Ishikawa (cell line): Measurements from ENCODE around the gene MPZ.

Experiments used
- CREB1 ChIP-seq: IDR thresholded peaks from 2 replicates; pipeline ENCODE4 v1.6.1; 2012; ENCODE audit warnings: low read depth
- EGR1 ChIP-seq: IDR thresholded peaks from 2 replicates; pipeline ENCODE4 v1.6.1; 2012
- EP300 ChIP-seq: IDR thresholded peaks from 2 replicates; pipeline ENCODE4 v1.6.1; 2012; ENCODE audit warnings: borderline replicate concordance
- FOXM1 ChIP-seq: IDR thresholded peaks from 2 replicates; pipeline ENCODE4 v1.6.1; 2012; ENCODE audit warnings: low read depth, borderline replicate concordance
- REST ChIP-seq: IDR thresholded peaks from 2 replicates; pipeline ENCODE4 v1.6.1; 2012; ENCODE audit warnings: low read depth, mild to moderate bottlenecking
- TAF1 ChIP-seq: IDR thresholded peaks from 2 replicates; pipeline ENCODE4 v1.6.1; 2012; ENCODE audit warnings: low read depth, mild to moderate bottlenecking
- TCF12 ChIP-seq: IDR thresholded peaks from 2 replicates; pipeline ENCODE4 v1.6.1; 2012; ENCODE audit warnings: low read depth
- ZBTB7A ChIP-seq: IDR thresholded peaks from 2 replicates; pipeline ENCODE4 v1.6.1; 2012; ENCODE audit warnings: low read depth

- TF ChIP-seq EGR1 (no peak), FOXM1 (no peak), CREB1 (no peak), ZBTB7A (no peak), TCF12 (no peak), EP300 (no peak), TAF1 (no peak), REST (no peak)
Observed at GRCh38 chr1:161287482-161288054, 22.2 kb downstream of the MPZ start.
